H1 (cell line): ENCODE data around the gene KDM6A.

Experiments used
- POLR2AphosphoS5 ChIP-seq: IDR thresholded peaks from 2 replicates; pipeline ENCODE4 v1.6.1; 2011; ENCODE audit warnings: low read depth, low read length
- TF ChIP-seq, protein P1 (sequence below), 3 experiments: IDR thresholded peaks; 1 replicate in 2 of 3; 2 replicates in 1 of 3; pipeline versions ENCODE4 v1.5.1 to v1.6.1; 2011; ENCODE audit warnings: low read length in 3 of 3, mild to moderate bottlenecking in 3 of 3, inconsistent platforms in 2 of 3, low read depth in 1 of 3, moderate library complexity in 1 of 3; ENCODE audit not compliant: insufficient read depth in 1 of 3; ENCODE audit errors: control extremely low read depth in 1 of 3

DNA sequence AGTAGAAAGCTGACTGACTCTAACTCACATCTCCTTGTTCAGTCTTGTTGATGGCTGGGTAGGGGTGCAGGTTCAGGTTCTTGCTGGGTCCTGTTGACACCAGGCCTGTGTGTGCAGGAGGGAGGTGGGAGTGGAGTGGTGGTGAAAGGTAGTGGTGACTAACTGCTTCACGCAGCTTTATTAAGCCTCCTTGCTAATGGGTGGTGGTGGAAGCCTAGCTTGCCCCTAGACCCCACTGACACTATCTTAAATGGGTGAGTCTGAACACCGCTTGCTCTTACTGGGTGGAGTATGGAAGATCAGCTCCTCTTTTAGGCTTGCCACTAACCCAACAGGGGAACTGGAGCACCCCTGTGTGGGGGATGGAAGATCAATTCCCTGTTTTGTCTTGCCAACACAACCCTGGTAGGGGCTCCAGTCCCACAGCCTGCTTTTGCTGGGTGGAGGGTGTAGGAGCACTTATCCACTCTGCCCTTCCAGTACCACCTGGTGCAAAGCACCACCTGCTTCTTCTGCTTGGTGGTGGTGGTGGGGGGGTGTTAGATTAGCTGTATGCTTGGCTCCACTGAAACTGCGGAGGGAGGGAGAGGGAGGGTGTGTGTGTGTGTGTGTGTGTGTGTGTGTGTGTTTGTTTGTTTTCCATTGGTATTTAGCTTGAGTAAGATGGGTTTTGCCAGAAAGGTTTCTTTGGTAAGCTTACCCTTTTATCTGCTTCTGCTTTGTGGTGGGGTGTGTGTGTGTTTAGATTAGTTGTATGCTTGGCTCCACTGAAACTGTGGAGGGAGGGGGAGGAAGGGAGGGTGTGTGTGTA is 25.6 kb downstream of the KDM6A start:
- TF ChIP-seq, protein P1, sequence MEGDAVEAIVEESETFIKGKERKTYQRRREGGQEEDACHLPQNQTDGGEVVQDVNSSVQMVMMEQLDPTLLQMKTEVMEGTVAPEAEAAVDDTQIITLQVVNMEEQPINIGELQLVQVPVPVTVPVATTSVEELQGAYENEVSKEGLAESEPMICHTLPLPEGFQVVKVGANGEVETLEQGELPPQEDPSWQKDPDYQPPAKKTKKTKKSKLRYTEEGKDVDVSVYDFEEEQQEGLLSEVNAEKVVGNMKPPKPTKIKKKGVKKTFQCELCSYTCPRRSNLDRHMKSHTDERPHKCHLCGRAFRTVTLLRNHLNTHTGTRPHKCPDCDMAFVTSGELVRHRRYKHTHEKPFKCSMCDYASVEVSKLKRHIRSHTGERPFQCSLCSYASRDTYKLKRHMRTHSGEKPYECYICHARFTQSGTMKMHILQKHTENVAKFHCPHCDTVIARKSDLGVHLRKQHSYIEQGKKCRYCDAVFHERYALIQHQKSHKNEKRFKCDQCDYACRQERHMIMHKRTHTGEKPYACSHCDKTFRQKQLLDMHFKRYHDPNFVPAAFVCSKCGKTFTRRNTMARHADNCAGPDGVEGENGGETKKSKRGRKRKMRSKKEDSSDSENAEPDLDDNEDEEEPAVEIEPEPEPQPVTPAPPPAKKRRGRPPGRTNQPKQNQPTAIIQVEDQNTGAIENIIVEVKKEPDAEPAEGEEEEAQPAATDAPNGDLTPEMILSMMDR (IDR thresholded peaks at IDR 0.05; ENCODE audit: control extremely low read depth in 1 of 3, insufficient read depth in 1 of 3, low read depth in 1 of 3, low read length in 3 of 3): no peak
- TF ChIP-seq POLR2AphosphoS5: no peak
